ENCODE data around the gene NAT16.
A peak's percentile ranks its signal among the peaks of the same experiment; 100 is the strongest.

The NAT16 gene

GRCh38 chr7:101128040-101128834 is 51.9 kb downstream of the NAT16 start:
- Histone ChIP-seq H3K27ac (replicated peaks) (no peak overlapping the region), H3K4me3 (replicated peaks; ENCODE audit: insufficient read depth, low read length) (no peak overlapping the region), H3K27me3 (ENCODE audit: insufficient read depth, poor library complexity, severe bottlenecking) (no peaks in the 10 kb centered on the region)
- DNase-seq (ENCODE audit: low read depth in 1 of 2, low spot score in 1 of 2): no peak
- no peak for TF ChIP-seq SPI1 (IDR thresholded peaks at IDR 0.05; ENCODE audit: borderline replicate concordance, low read depth)
- no peak for TF ChIP-seq CTCF (IDR thresholded peaks at IDR 0.05; ENCODE audit: insufficient read depth, low read length)
- no peak for TF ChIP-seq REST (IDR thresholded peaks at IDR 0.05; ENCODE audit: insufficient replicate concordance, low read depth)
- no peak for TF ChIP-seq POLR2AphosphoS5 (IDR thresholded peaks at IDR 0.05; ENCODE audit: low read depth)

DNA sequence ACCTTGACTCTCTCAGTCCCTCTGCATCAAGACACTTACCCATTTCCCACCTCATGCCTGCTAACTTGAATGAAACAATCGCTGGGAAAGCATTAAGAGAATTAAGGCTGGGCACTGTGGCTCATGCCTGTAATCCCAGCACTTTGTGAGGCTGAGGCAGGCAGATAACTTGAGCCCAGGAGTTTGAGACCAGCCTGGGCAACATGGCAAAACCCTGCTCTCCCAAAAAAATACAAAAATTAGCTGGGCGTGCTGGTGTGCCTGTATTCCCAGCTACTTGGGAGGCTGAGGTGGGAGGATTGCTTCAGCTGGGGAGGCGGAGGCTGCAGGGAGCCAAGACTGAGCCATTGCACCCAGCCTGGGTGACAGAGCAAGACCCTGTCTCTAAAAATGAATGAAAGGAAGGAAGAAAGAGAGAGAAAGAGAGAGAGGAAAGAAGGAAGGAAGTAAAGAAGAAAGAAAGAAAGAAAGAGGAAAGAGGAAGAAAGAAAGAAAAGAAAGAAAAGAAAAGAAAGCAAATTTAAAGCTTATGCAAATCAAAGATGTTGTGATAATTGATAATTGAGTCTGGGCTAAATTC is 52.5 kb downstream of the NAT16 start:
- Histone ChIP-seq H3K4me3 (replicated peaks; ENCODE audit: insufficient read depth, low read length) (no peak overlapping the region), H3K27ac (replicated peaks) (no peak overlapping the region), H3K27me3 (ENCODE audit: insufficient read depth, poor library complexity, severe bottlenecking) (peaks cover 3% of the 10 kb centered on the region)
- no peak for DNase-seq (ENCODE audit: low read depth in 1 of 2, low spot score in 1 of 2)
- TF ChIP-seq GABPA (IDR thresholded peaks at IDR 0.05; ENCODE audit: low read depth): no peak
- no peak for TF ChIP-seq CTCF (IDR thresholded peaks at IDR 0.05; ENCODE audit: insufficient read depth, low read length)
- TF ChIP-seq REST (IDR thresholded peaks at IDR 0.05; ENCODE audit: insufficient replicate concordance, low read depth): no peak
- TF ChIP-seq POLR2AphosphoS5 (IDR thresholded peaks at IDR 0.05; ENCODE audit: low read depth): no peak
- no peak for TF ChIP-seq SPI1 (IDR thresholded peaks at IDR 0.05; ENCODE audit: borderline replicate concordance, low read depth)

DNA sequence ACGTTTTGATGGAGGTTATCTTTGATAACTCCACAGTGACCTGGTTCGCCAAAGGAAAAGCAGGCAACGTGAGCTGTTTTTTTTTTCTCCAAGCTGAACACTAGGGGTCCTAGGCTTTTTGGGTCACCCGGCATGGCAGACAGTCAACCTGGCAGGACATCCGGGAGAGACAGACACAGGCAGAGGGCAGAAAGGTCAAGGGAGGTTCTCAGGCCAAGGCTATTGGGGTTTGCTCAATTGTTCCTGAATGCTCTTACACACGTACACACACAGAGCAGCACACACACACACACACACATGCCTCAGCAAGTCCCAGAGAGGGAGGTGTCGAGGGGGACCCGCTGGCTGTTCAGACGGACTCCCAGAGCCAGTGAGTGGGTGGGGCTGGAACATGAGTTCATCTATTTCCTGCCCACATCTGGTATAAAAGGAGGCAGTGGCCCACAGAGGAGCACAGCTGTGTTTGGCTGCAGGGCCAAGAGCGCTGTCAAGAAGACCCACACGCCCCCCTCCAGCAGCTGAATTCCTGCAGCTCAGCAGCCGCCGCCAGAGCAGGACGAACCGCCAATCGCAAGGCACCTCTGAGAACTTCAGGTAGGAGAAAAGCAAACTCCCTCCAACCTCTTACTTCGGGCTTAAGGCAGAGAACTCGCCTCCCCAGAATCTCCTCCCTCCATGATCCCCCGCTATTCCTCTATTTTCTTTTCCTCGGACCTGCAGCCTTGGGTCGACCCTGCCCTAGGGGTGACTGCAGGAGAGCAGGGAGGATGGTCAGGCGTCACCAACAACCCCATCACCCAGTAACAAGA is 53.2 kb downstream of the NAT16 start, which contains the start of gene SERPINE1:
TSS of gene SERPINE1 (plus strand) at position 454 of the 809 bp plus-strand sequence. CDS start 1,290 bp downstream, outside the sequence.
- Histone ChIP-seq H3K4me3 (replicated peaks; ENCODE audit: insufficient read depth, low read length) (no peak within 1 kb of the TSS), H3K27ac (replicated peaks) (no peak within 1 kb of the TSS), H3K27me3 (ENCODE audit: insufficient read depth, poor library complexity, severe bottlenecking) (peaks cover 6% of the 10 kb centered on the region)
- TF ChIP-seq SPI1 (IDR thresholded peaks at IDR 0.05; ENCODE audit: borderline replicate concordance, low read depth) (no peak), GABPA (IDR thresholded peaks at IDR 0.05; ENCODE audit: low read depth) (no peak), POLR2AphosphoS5 (IDR thresholded peaks at IDR 0.05; ENCODE audit: low read depth) (no peak), REST (IDR thresholded peaks at IDR 0.05; ENCODE audit: insufficient replicate concordance, low read depth) (no peak), CTCF (IDR thresholded peaks at IDR 0.05; ENCODE audit: insufficient read depth, low read length) (no peak)
- peak; percentile 26 to 43 for DNase-seq (ENCODE audit: low read depth in 1 of 2, low spot score in 1 of 2)
